ENCODE results near the gene SAFB2. TPM values are rescaled to one million over a fixed set of nuclear protein-coding genes. Genes with fewer than 3 reads are reported as not detected.

Gene SAFB2
- total RNA-seq, 1 donor: 38.0 TPM

DNA sequence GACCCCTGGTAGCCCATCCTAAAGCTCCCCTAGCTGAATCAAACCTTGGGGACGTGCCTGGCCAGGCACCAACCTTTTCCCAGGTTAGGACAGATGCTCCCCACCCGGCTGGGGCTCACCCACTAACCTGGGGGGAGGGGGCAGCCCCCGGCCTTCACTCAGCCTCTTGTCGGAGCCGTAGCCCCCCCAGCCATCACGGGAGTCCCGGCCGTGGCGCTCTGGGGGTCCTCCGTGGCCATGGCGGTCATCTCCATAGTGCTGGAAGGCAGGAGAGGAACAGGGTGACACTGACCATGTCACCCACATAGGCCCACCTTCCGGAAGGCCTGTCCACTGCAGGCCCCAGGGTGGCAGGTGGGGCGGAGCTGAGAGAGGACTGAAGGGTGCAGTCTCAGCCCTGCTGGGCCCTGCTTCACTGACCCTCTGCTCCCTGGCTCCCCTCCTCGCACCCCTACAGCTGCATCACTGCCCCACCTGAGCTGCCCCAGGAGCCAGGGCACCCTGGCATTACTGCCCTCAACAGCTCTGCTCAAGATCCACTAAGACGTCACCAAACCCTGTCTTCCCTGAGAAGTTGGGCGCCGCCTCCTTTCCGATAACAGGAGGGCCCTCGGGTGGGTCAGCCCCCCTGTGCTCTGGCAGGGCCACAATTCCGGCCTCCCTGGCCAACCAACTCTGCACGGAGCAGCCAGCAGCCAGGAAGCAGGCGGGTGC is 32.3 kb downstream of the SAFB2 start:
- H3K4me3 ChIP-seq (ENCODE audit: insufficient read depth, low read length): no peak overlapping the region
- no peak overlapping the region for H3K27ac ChIP-seq (ENCODE audit: low read depth, low read length)
- peaks cover 80% of the 10 kb centered on the region for H3K36me3 ChIP-seq (ENCODE audit: insufficient read depth, low read length)
- no peak overlapping the region for H2AFZ ChIP-seq (ENCODE audit: low read length)
- H3K4me1 ChIP-seq (ENCODE audit: insufficient read depth, low read length): no peaks in the 10 kb centered on the region
- H4K20me1 ChIP-seq (ENCODE audit: insufficient read depth, low read length): peaks cover 24% of the 10 kb centered on the region
- H3K79me2 ChIP-seq (ENCODE audit: insufficient read depth, low read length): no peaks in the 10 kb centered on the region
- peak; percentile 57 for DNase-seq (ENCODE audit: insufficient read length, low spot score, missing footprints)
- TF ChIP-seq CTCF (IDR thresholded peaks at IDR 0.05; ENCODE audit: extremely low read depth, low read depth, low read length): no peak
- no peak overlapping the region for H3K4me2 ChIP-seq (ENCODE audit: insufficient read depth, low read length)
- H3K27me3 ChIP-seq (ENCODE audit: insufficient read depth, low read length): no peaks in the 10 kb centered on the region
- no peaks in the 10 kb centered on the region for H3K9me3 ChIP-seq (ENCODE audit: low read depth, low read length)

DNA sequence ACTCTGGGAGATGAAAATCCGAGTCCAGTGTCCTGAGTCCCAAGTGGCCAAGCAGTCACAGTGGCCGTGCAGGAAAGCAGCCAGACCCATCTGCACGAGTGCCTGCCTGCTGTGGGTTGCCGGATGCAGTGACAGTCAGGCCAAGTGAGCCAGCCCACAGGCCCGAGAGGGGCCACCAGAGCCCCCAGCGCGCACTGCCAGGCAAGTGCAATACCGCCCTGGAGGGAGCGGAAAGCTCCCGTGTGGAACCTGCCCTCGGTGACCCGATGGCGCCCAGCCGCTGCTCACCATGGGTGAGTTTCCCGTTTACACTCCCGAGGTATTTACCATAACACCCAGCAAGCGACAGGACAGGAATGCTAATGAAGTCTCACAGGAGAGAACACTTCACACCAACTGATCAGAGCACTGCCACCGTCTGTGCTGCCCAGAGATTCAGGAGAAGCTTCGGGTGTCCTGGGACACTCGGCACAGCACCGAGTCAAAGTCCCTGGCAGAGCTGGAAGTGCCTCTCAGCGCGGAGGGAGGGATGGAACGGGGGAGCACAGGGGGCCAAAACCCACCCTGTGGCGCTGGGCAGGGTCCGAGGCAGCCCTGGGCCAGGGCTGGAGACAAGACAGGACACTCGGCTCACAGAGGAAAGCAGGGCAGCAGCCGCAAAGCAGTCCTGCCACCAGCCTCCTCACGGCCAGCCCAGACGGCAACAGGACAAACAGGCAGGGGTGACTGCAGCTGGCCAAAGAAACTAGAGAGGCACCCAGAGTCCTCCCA is 33.5 kb downstream of the SAFB2 start:
- Histone ChIP-seq H3K27ac (ENCODE audit: low read depth, low read length) (no peak overlapping the region), H3K36me3 (ENCODE audit: insufficient read depth, low read length) (peaks cover 72% of the 10 kb centered on the region), H4K20me1 (ENCODE audit: insufficient read depth, low read length) (peaks cover 22% of the 10 kb centered on the region), H3K79me2 (ENCODE audit: insufficient read depth, low read length) (no peaks in the 10 kb centered on the region), H3K4me1 (ENCODE audit: insufficient read depth, low read length) (no peaks in the 10 kb centered on the region), H2AFZ (ENCODE audit: low read length) (no peak overlapping the region), H3K4me2 (ENCODE audit: insufficient read depth, low read length) (no peak overlapping the region), H3K9me3 (ENCODE audit: low read depth, low read length) (no peaks in the 10 kb centered on the region), H3K27me3 (ENCODE audit: insufficient read depth, low read length) (no peaks in the 10 kb centered on the region), H3K4me3 (ENCODE audit: insufficient read depth, low read length) (no peak overlapping the region)
- DNase-seq (ENCODE audit: insufficient read length, low spot score, missing footprints): peak; percentile 89
- no peak for TF ChIP-seq CTCF (IDR thresholded peaks at IDR 0.05; ENCODE audit: extremely low read depth, low read depth, low read length)

- no peak overlapping the region for H3K27ac ChIP-seq (ENCODE audit: low read depth, low read length)
- no peak overlapping the region for H3K4me3 ChIP-seq (ENCODE audit: insufficient read depth, low read length)
- H3K79me2 ChIP-seq (ENCODE audit: insufficient read depth, low read length): no peaks in the 10 kb centered on the region
- peak; percentile 82 for DNase-seq (ENCODE audit: insufficient read length, low spot score, missing footprints)
- peaks cover 22% of the 10 kb centered on the region for H4K20me1 ChIP-seq (ENCODE audit: insufficient read depth, low read length)
- H3K4me1 ChIP-seq (ENCODE audit: insufficient read depth, low read length): no peaks in the 10 kb centered on the region
- peaks cover 70% of the 10 kb centered on the region for H3K36me3 ChIP-seq (ENCODE audit: insufficient read depth, low read length)
- no peaks in the 10 kb centered on the region for H3K27me3 ChIP-seq (ENCODE audit: insufficient read depth, low read length)
- no peak overlapping the region for H2AFZ ChIP-seq (ENCODE audit: low read length)
- no peak for TF ChIP-seq CTCF (IDR thresholded peaks at IDR 0.05; ENCODE audit: extremely low read depth, low read depth, low read length)
- H3K4me2 ChIP-seq (ENCODE audit: insufficient read depth, low read length): no peak overlapping the region
- no peaks in the 10 kb centered on the region for H3K9me3 ChIP-seq (ENCODE audit: low read depth, low read length)
These were observed 34.1 kb downstream of the SAFB2 start for GRCh38 chr19:5588441-5588840.

- Histone ChIP-seq H3K9me3 (ENCODE audit: low read depth, low read length) (no peaks in the 10 kb centered on the region), H3K27me3 (ENCODE audit: insufficient read depth, low read length) (no peaks in the 10 kb centered on the region), H4K20me1 (ENCODE audit: insufficient read depth, low read length) (peaks cover 19% of the 10 kb centered on the region), H3K4me3 (ENCODE audit: insufficient read depth, low read length) (no peak overlapping the region), H3K79me2 (ENCODE audit: insufficient read depth, low read length) (no peaks in the 10 kb centered on the region), H3K4me2 (ENCODE audit: insufficient read depth, low read length) (no peak overlapping the region), H3K27ac (ENCODE audit: low read depth, low read length) (no peak overlapping the region), H3K36me3 (ENCODE audit: insufficient read depth, low read length) (peaks cover 62% of the 10 kb centered on the region), H2AFZ (ENCODE audit: low read length) (no peak overlapping the region), H3K4me1 (ENCODE audit: insufficient read depth, low read length) (no peaks in the 10 kb centered on the region)
- peak; percentile 88 for DNase-seq (ENCODE audit: insufficient read length, low spot score, missing footprints)
- no peak for TF ChIP-seq CTCF (IDR thresholded peaks at IDR 0.05; ENCODE audit: extremely low read depth, low read depth, low read length)
These were observed 34.9 kb downstream of the SAFB2 start for GRCh38 chr19:5587661-5588060.
